ENCODE data around the gene KLK3.

Gene KLK3

GRCh38 chr19:50876456-50876855, 21.7 kb downstream of the KLK3 start:
- H3K4me3 ChIP-seq (replicated peaks; ENCODE audit: insufficient read depth, low read length) = no peak overlapping the region
- TF ChIP-seq SPI1 (IDR thresholded peaks at IDR 0.05; ENCODE audit: borderline replicate concordance, low read depth) = no peak
- no peak for TF ChIP-seq POLR2AphosphoS5 (IDR thresholded peaks at IDR 0.05; ENCODE audit: low read depth)
- no peak for TF ChIP-seq REST (IDR thresholded peaks at IDR 0.05; ENCODE audit: insufficient replicate concordance, low read depth)
- no peak for TF ChIP-seq CTCF (IDR thresholded peaks at IDR 0.05; ENCODE audit: insufficient read depth, low read length)
- no peak for TF ChIP-seq GABPA (IDR thresholded peaks at IDR 0.05; ENCODE audit: low read depth)
- H3K27me3 ChIP-seq (ENCODE audit: insufficient read depth, poor library complexity, severe bottlenecking) = peaks cover 12% of the 10 kb centered on the region
- no peak overlapping the region for H3K27ac ChIP-seq (replicated peaks)
- DNase-seq (ENCODE audit: low read depth in 1 of 2, low spot score in 1 of 2) = no peak

GRCh38 chr19:50877338-50877737, 22.6 kb downstream of the KLK3 start:
- no peak for DNase-seq (ENCODE audit: low read depth in 1 of 2, low spot score in 1 of 2)
- Histone ChIP-seq H3K27ac (replicated peaks) (no peak overlapping the region), H3K27me3 (ENCODE audit: insufficient read depth, poor library complexity, severe bottlenecking) (peaks cover 12% of the 10 kb centered on the region), H3K4me3 (replicated peaks; ENCODE audit: insufficient read depth, low read length) (no peak overlapping the region)
- no peak for TF ChIP-seq CTCF (IDR thresholded peaks at IDR 0.05; ENCODE audit: insufficient read depth, low read length)
- TF ChIP-seq POLR2AphosphoS5 (IDR thresholded peaks at IDR 0.05; ENCODE audit: low read depth) = no peak
- no peak for TF ChIP-seq SPI1 (IDR thresholded peaks at IDR 0.05; ENCODE audit: borderline replicate concordance, low read depth)
- no peak for TF ChIP-seq REST (IDR thresholded peaks at IDR 0.05; ENCODE audit: insufficient replicate concordance, low read depth)

- TF ChIP-seq SPI1 (IDR thresholded peaks at IDR 0.05; ENCODE audit: borderline replicate concordance, low read depth) (no peak), REST (IDR thresholded peaks at IDR 0.05; ENCODE audit: insufficient replicate concordance, low read depth) (no peak)
Measured at GRCh38 chr19:50878851-50879250, 24.1 kb downstream of the KLK3 start.

GRCh38 chr19:50880241-50880640, 25.5 kb downstream of the KLK3 start:
- no peak overlapping the region for H3K4me3 ChIP-seq (replicated peaks; ENCODE audit: insufficient read depth, low read length)
- DNase-seq (ENCODE audit: low read depth in 1 of 2, low spot score in 1 of 2) = no peak

More at GRCh38 chr19:50878851-50879250, 24.1 kb downstream of the KLK3 start:
- no peak for DNase-seq (ENCODE audit: low read depth in 1 of 2, low spot score in 1 of 2)
- H3K4me3 ChIP-seq (replicated peaks; ENCODE audit: insufficient read depth, low read length) = no peak overlapping the region
- peaks cover 12% of the 10 kb centered on the region for H3K27me3 ChIP-seq (ENCODE audit: insufficient read depth, poor library complexity, severe bottlenecking)
- H3K27ac ChIP-seq (replicated peaks) = no peak overlapping the region

More at GRCh38 chr19:50880241-50880640, 25.5 kb downstream of the KLK3 start:
- H3K27ac ChIP-seq (replicated peaks) = no peak overlapping the region
- TF ChIP-seq CTCF (IDR thresholded peaks at IDR 0.05; ENCODE audit: insufficient read depth, low read length) (no peak), SPI1 (IDR thresholded peaks at IDR 0.05; ENCODE audit: borderline replicate concordance, low read depth) (no peak), GABPA (IDR thresholded peaks at IDR 0.05; ENCODE audit: low read depth) (no peak), REST (IDR thresholded peaks at IDR 0.05; ENCODE audit: insufficient replicate concordance, low read depth) (no peak), POLR2AphosphoS5 (IDR thresholded peaks at IDR 0.05; ENCODE audit: low read depth) (no peak)
- H3K27me3 ChIP-seq (ENCODE audit: insufficient read depth, poor library complexity, severe bottlenecking) = peaks cover 9% of the 10 kb centered on the region

All from HL-60 (cell line).